Measurements from ENCODE around the gene VPS41.

GRCh38 chr7:38908759-38909335, at the start of gene VPS41:
- TF ChIP-seq POLR2A (IDR thresholded peaks at IDR 0.05; ENCODE audit: low read depth, low read length) (peak; percentile 69), POLR2AphosphoS5 (IDR thresholded peaks at IDR 0.05; ENCODE audit: low read depth, low read length) (no peak), POU2F2 (IDR thresholded peaks at IDR 0.05; ENCODE audit: low read depth, low read length) (no peak), PAX5 (IDR thresholded peaks at IDR 0.05; ENCODE audit: insufficient read depth, low read length, severe bottlenecking) (no peak)

All from GM12891 (cell line).